ENCODE results near the gene CLCN1. TPM values are rescaled to one million over a fixed set of nuclear protein-coding genes. Genes with fewer than 3 reads are reported as not detected.

The CLCN1 gene
- total RNA-seq, 4 donors from 2014 or later = not detected

GRCh38 chr7:143388491-143389101 lies 72.7 kb downstream of the CLCN1 start:
- H3K4me3 ChIP-seq = no peak overlapping the region
- H3K9me3 ChIP-seq = no peaks in the 10 kb centered on the region
- intact Hi-C loops (cut with DNase I) = no loop called here
- peaks cover 27 to 71% (median 50%) of the 10 kb centered on the region in 4 donors for H3K36me3 ChIP-seq
- no peak for DNase-seq (ENCODE audit: extremely low spot score)
- peaks cover 76 to 100% (median 100%) of the 10 kb centered on the region in 4 donors for H3K4me1 ChIP-seq
- peak overlapping the region; percentile 100 for H3K27ac ChIP-seq (replicated peaks in 1 of 4)
- no peaks in the 10 kb centered on the region for H3K27me3 ChIP-seq
- WGBS = 93% methylated on average over 6 of the region's 28 CpGs
- TF ChIP-seq POLR2A (IDR thresholded peaks at IDR 0.05; ENCODE audit: low read depth) (no peak), POLR2AphosphoS5 (IDR thresholded peaks at IDR 0.05) (no peak), EP300 (IDR thresholded peaks at IDR 0.05) (no peak), CTCF (IDR thresholded peaks at IDR 0.05) (no peak)

GRCh38 chr7:143389316-143390103 lies 73.6 kb downstream of the CLCN1 start:
- no peak for DNase-seq (ENCODE audit: extremely low spot score)
- peaks cover 72 to 97% (median 95%) of the 10 kb centered on the region in 4 donors for H3K4me1 ChIP-seq
- TF ChIP-seq POLR2AphosphoS5 (IDR thresholded peaks at IDR 0.05) (no peak), POLR2A (IDR thresholded peaks at IDR 0.05; ENCODE audit: low read depth) (no peak), CTCF (IDR thresholded peaks at IDR 0.05) (no peak), EP300 (IDR thresholded peaks at IDR 0.05) (no peak)
- H3K27me3 ChIP-seq = no peaks in the 10 kb centered on the region
- intact Hi-C loops (cut with DNase I) = no loop called here
- no peak overlapping the region for H3K4me3 ChIP-seq
- WGBS = 85% methylated on average over 15 of the region's 15 CpGs
- peaks cover 27 to 63% (median 50%) of the 10 kb centered on the region in 4 donors for H3K36me3 ChIP-seq
- H3K9me3 ChIP-seq = no peaks in the 10 kb centered on the region
- peak overlapping the region; percentile 100 for H3K27ac ChIP-seq (replicated peaks in 1 of 4)

- Histone ChIP-seq H3K4me3 (no peak overlapping the region), H3K27me3 (no peaks in the 10 kb centered on the region), H3K4me1 (peaks cover 72 to 96% (median 93%) of the 10 kb centered on the region in 4 donors), H3K36me3 (peaks cover 27 to 63% (median 52%) of the 10 kb centered on the region in 4 donors), H3K27ac (replicated peaks in 1 of 4) (peak overlapping the region; percentile 100), H3K9me3 (no peaks in the 10 kb centered on the region)
- intact Hi-C loops (cut with DNase I) = no loop called here
- WGBS = 76% methylated on average over 10 of the region's 10 CpGs
- TF ChIP-seq CTCF (IDR thresholded peaks at IDR 0.05) = no peak
- TF ChIP-seq EP300 (IDR thresholded peaks at IDR 0.05) = no peak
- no peak for TF ChIP-seq POLR2A (IDR thresholded peaks at IDR 0.05; ENCODE audit: low read depth)
- no peak for TF ChIP-seq POLR2AphosphoS5 (IDR thresholded peaks at IDR 0.05)
- DNase-seq (ENCODE audit: extremely low spot score) = no peak
Measured at GRCh38 chr7:143390104-143390772, 74.3 kb downstream of the CLCN1 start.

- H3K4me1 ChIP-seq = peaks cover 66 to 96% (median 93%) of the 10 kb centered on the region in 4 donors
- peak overlapping the region; percentile 100 for H3K27ac ChIP-seq (replicated peaks in 1 of 4)
- intact Hi-C loops (cut with DNase I) = no loop called here
- H3K9me3 ChIP-seq = no peaks in the 10 kb centered on the region
- TF ChIP-seq POLR2A (IDR thresholded peaks at IDR 0.05; ENCODE audit: low read depth) (no peak), CTCF (IDR thresholded peaks at IDR 0.05) (no peak), POLR2AphosphoS5 (IDR thresholded peaks at IDR 0.05) (no peak), EP300 (IDR thresholded peaks at IDR 0.05) (no peak)
- peak overlapping the region in 3 of 4 donors; percentile 5 to 30 (median 24) for H3K4me3 ChIP-seq
- peaks cover 27 to 63% (median 54%) of the 10 kb centered on the region in 4 donors for H3K36me3 ChIP-seq
- no peaks in the 10 kb centered on the region for H3K27me3 ChIP-seq
- WGBS = 79% methylated on average over 9 of the region's 9 CpGs
- no peak for DNase-seq (ENCODE audit: extremely low spot score)
Measured at GRCh38 chr7:143390773-143391317, 74.9 kb downstream of the CLCN1 start.

All from esophagus muscularis mucosa (tissue), 4 donors.